NOMO-1 treated with DMSO at 0.1 percent for 48 hours (cell line): ENCODE results near the gene FMOD.
A peak's percentile ranks its signal among the peaks of the same experiment; 100 is the strongest.

Source experiments
- DNase-seq: peaks from one replicate; lab custom pipeline; 2025; ENCODE audit not compliant: unreplicated experiment; lab: John Stamatoyannopoulos, UW

Gene FMOD

GRCh38 chr1:203351037-203351625, at the start of gene FMOD:
TSS of gene FMOD (minus strand) at chr1:203351122. CDS start at chr1:203348270, 2,852 bp downstream.
- no peak for DNase-seq

- DNase-seq = no peak
Observed at GRCh38 chr1:203396595-203397194, 45.8 kb upstream of the FMOD start.

GRCh38 chr1:203395751-203396150, 44.8 kb upstream of the FMOD start:
- DNase-seq = no peak

GRCh38 chr1:203390298-203390697, 39.4 kb upstream of the FMOD start:
- DNase-seq = no peak

- no peak for DNase-seq
Observed at GRCh38 chr1:203388683-203389082, 37.8 kb upstream of the FMOD start.

- no peak for DNase-seq
Observed at GRCh38 chr1:203382026-203382425, 31.1 kb upstream of the FMOD start.

GRCh38 chr1:203381151-203381751, 30.3 kb upstream of the FMOD start:
- peak; percentile 78 for DNase-seq

GRCh38 chr1:203380420-203381150, 29.7 kb upstream of the FMOD start:
- DNase-seq = no peak

GRCh38 chr1:203379825-203380224, 28.9 kb upstream of the FMOD start:
- DNase-seq = no peak

GRCh38 chr1:203378556-203379245, 27.8 kb upstream of the FMOD start:
- DNase-seq = no peak

GRCh38 chr1:203373991-203374390, 23.1 kb upstream of the FMOD start:
- no peak for DNase-seq

GRCh38 chr1:203373002-203373401, 22.1 kb upstream of the FMOD start:
- DNase-seq = no peak

GRCh38 chr1:203371288-203371687, 20.4 kb upstream of the FMOD start:
- no peak for DNase-seq

- DNase-seq = peak; percentile 60
Observed at GRCh38 chr1:203369666-203370065, 18.7 kb upstream of the FMOD start.

- DNase-seq = peak; percentile 60
Observed at GRCh38 chr1:203368624-203369451, 17.9 kb upstream of the FMOD start.

- no peak for DNase-seq
Observed at GRCh38 chr1:203367057-203367456, 16.1 kb upstream of the FMOD start.

- DNase-seq = no peak
Observed at GRCh38 chr1:203366476-203366875, 15.6 kb upstream of the FMOD start.

- no peak for DNase-seq
Observed at GRCh38 chr1:203364806-203365205, 13.9 kb upstream of the FMOD start.

GRCh38 chr1:203364094-203364801, 13.3 kb upstream of the FMOD start:
- no peak for DNase-seq

GRCh38 chr1:203362720-203363025, 11.8 kb upstream of the FMOD start:
- no peak for DNase-seq
